NCI-H345 (cell line): ENCODE results near the gene GPR78.

ENCODE experiments used
- DNase-seq: peaks from one replicate; lab custom pipeline; 2025; lab: John Stamatoyannopoulos, UW

GPR78 gene

DNA sequence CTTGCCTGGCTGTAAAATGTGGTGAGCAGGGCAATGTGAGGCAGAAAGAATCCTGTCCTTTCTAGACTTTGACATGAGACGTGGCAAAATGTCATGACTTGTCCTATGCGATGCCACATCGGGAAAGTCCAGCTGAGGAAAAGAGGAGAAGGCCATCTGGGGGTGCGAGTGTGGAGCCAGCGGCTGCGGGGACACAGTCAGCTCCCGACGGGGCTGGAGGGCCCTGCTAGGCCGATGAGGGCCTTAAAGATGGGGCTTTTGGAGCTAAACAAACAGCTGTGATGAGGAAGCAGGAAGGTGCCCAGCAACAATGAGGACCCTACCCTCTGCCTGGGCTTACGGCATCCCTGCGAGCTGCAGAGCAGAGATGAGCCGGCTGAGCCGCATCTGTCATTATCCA is 20.1 kb downstream of the GPR78 start:
- DNase-seq = no peak

GRCh38 chr4:8600686-8601085 is 20.5 kb downstream of the GPR78 start:
- no peak for DNase-seq

GRCh38 chr4:8601086-8601485 is 20.9 kb downstream of the GPR78 start:
- DNase-seq = no peak

GRCh38 chr4:8601556-8601955 is 21.4 kb downstream of the GPR78 start:
- DNase-seq = no peak

GRCh38 chr4:8602686-8603430 is 22.7 kb downstream of the GPR78 start:
- no peak for DNase-seq

DNA sequence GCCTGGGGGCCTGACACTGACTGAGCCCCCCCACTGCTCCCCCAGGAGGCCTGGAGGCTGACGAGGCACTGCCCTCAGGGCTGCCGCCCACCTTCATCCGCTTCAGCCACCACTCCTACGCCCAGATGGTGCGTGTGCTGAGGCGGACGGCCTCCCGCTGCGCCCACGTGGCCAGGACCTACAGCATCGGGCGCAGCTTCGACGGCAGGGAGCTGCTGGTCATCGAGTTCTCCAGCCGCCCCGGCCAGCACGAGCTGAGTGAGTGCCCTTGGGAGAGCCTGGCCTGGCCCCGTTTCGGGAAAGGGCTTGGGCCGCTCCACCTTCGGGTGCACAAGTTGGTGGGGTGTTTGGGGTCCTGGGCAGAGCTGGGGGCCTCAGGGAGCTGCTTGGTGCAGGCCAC is 23.7 kb downstream of the GPR78 start:
- DNase-seq = no peak

DNA sequence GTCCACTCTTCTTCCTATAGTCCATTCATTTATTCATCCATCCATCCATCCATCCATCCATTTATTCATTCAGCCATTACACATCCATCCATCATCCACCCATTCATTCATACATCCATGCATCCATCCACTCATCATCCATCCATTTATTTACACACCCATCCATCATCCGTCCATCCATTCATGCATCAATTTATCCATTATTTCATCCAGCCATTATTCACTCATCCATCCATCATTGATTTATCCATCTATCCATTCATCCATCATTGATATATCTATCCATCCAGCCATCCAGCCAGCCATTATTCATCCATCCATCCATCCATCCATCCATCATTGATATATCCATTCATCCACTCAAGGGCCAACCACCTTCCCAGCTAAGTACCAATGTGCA is 25.1 kb downstream of the GPR78 start:
- no peak for DNase-seq

GRCh38 chr4:8606476-8606875 is 26.3 kb downstream of the GPR78 start:
- no peak for DNase-seq

- DNase-seq = no peak
These were observed 26.8 kb downstream of the GPR78 start for GRCh38 chr4:8606966-8607365.

DNA sequence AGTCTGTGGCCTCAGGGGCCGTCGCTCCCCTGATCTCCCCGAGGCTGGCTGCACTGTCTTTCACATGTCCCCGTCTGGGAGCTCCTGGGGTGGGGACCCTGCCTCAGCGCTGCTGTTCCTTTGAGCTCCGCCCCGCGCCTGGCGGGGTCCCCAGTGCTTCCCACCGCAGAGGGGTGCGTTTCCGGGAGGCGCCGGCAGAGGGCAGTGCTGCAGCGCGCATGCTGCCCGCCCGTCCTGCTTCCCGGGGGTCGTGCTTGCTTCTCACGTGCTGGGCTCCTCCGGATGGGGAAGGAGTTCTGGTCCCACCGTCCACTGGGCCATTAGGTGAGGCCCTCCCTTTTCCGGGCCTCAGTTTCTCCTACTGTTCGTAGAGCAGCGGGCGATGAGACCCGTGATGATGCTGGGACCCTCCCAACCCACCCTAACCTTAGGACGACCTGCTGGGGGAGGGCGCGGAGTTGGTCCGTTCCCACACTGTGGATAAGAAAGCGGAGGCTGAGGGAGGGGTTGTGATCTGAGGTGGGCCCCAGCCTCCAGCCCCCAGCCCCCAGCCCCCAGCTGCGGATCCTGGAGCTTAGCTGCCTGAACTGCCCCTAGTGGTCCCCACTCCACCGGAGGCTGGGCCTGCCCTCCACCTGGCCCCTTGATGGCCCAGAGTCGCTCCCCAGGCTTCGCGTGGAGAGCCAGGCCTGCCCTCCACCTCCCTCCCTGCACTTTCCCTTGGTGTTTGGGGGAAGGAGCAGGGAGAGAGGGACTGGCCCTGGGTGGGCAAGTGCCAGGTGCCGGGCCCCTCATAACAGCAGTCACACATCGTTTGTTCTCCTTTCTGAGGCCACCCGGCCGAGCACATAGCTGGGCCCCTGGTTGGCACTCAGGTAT is 27.6 kb downstream of the GPR78 start:
- DNase-seq = peak; percentile 4

DNA sequence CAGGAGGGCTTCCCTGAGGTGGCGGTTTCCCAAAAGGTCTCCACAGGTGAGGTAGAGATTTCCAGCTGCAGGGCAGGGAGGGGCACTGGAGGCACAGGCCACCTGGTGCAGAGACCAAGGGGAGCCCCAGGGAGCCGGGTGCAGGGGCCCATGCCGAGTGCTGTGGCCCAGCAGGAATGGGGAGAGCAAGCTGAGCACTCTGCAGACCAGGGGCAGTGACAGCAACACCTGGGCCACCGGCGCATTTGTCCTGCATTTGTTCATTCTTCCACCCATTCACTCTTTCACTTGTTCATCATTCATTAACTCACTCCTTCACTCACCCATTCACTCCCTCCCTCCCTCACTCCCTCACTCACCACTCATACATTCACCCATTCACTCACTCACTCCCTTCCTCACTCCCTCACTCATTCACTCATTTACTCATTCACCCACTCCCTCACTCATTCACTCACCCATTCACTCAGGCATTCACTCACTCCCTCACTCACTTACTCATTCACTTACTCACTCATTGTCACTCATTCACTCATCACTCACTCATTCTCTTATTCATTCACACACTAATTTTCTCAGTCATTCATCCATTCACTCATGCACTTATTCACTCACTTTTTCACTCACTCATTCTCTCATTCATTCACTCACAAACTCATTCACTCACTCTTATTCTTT is 28.7 kb downstream of the GPR78 start:
- DNase-seq = no peak

DNA sequence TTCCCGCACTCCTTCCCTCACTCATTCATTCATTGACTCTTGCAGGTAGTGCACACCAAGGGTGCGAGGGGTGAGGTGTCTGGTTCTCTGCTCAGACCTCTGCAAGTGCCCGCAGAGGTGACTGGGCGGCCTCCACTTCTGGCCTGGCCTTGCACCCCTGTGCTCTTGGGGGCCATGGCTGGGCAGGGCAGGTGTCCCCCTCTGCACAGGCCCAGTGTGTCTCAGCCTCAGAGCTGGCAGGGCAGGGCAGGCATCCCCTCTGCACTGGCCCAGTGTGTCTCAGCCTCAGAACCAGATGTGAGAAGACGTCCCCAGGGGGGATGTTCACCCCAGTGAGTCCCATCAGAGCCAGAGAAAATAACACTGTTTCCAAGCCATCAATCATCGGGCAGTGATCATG is 29.2 kb downstream of the GPR78 start:
- no peak for DNase-seq

- no peak for DNase-seq
These were observed 29.7 kb downstream of the GPR78 start for GRCh38 chr4:8609824-8610350.

DNA sequence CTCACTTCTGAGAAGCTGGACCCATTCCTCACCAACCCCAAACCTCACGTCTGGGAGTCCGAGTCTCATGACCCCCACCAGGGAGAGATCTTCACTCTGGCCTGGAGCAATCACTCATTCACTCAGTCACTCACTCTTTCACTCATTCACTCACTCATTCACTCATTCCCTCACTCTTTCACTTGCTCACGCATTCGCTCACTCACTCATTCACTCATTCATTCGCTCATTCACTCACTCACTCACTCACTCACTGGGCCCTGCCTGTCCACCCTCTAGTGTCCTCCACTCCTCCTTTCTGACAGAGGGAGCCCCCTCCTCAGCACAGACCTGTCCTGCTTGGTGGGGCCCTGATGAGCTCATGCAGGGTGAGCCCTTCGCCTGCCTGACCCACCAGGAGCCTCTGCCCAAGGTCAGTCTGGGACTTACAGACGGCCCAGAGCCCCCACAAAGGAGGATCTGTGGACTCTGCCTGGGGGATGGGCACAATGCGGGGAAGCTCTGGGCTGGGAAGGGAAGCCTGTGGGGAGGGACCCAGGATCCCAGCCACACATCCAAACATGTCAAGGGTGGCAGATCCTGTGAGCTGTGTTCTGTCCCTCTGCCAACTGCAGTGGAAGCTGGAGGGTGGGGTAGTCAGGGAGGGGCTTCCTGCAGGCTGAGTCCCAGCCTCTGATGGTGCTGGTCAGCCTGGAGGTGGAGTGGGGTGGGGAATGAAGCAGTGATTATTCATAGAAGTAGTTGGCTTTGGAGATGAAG is 30.8 kb downstream of the GPR78 start:
- DNase-seq = no peak

DNA sequence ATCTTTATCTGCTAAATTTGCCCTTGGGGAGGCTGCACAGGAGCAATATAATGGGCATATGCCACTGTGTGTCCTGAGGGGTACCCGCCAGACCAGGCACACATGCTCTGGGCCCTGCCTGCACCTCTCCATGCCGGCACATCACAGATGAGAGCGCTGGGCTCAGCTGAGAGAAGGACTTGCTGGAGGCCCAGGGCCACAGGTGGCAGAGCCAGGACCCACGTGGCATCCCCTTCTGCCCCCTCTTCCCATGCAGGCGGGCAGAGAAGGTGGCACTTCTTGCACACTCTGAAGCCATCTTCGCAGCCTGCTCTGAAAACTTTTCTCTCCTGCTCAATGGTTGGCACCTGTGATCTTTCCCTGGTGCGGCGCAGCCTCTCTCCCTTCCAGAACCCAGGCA is 32.5 kb downstream of the GPR78 start:
- no peak for DNase-seq

DNA sequence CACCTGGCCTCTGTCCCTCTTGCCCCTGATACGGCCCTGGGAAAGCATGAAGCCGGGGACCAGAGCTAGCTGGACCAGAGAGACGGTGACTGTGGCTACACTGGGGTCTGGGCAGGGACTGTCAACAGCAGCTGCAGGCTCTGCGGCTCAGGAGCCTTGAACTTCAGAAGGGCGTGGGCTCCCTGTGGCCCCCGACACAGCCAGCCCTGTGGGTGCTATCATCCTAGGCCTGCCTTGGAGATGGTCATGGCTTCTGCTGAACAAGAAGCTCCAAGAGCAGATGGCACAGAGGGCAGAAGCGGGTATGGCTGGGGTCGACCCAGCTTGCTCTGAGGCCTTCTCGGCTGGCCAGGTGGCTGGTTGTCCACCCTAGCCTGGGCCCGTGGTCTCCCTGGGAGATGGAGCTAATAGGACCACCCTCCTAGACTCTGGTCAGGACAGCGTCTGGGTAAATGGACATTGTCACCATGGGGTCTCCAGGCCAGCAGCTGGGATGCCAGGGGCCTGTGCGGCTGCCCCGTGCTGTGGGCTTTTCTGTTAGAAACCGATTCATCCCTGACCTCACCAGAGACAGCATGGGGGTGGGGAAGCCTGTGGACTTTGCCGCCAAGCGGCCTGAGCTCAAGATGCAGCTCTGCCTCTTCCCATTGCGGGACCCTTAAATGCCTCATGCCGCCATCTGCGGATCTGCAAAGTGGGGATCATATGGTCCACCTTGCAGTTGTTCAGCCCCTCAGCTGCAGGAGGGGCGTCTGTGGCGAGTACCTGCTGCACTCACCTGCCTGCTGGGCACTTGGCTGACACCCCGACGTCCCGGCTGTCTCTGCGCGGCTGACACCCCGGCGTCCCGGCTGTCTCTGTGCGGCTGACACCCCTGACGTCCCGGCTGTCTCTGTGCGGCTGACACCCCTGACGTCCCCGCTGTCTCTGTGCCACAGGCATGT is 33.5 kb downstream of the GPR78 start:
- DNase-seq = no peak

DNA sequence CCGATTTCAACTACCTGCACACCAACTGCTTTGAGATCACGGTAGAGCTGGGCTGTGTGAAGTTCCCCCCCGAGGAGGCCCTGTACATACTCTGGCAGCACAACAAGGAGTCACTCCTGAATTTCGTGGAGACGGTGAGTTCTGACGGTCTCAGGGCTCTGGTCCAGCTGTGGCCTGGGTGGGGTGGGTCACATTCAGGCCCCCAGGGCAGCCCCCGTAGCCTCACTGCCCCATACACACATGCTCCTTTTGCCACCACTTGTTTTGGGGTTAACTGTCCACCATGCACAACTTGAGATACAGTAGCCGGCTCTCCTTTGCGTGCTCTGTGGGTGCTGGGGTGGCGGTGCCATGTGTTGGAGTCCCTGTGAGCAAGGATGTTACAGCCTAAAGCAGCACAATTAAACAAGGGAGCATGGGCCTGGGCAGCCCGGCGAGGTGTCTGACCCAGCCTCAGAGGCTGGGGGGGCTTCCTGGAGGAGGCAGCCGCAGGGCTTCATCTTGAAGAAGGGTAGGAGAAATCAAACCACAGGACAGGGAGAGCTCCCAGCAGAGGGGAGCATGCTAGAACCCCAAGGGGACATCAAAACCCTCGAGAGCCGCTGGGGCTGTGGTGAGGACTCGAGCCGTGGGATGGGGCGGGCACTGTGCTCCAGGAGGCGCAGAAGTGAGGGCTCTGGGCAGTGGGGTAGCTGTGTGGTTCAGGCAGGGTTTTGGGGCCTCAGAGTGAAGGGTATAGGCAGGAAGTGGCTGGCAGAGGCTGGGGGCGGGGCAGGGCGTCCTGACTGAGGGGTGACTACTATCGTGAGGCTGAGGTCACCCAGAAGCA is 34.4 kb downstream of the GPR78 start:
- no peak for DNase-seq

- no peak for DNase-seq
These were observed 35.2 kb downstream of the GPR78 start for GRCh38 chr4:8615366-8615765.

GRCh38 chr4:8615921-8616787 is 36.0 kb downstream of the GPR78 start:
- no peak for DNase-seq
